SK-N-MC (cell line): Measurements from ENCODE around the gene DOCK1.

ENCODE experiments used
- EZH2 ChIP-seq: fragments of 200-600 bp; sonication (generic); IDR thresholded peaks from one replicate; pipeline ENCODE4 v1.6.1; 2017; ENCODE audit warnings: antibody characterized with exemption
- POLR2AphosphoS5 ChIP-seq: IDR thresholded peaks from 2 replicates; pipeline ENCODE4 v1.6.1; 2012; ENCODE audit warnings: mild to moderate bottlenecking, low read depth, low read length, borderline replicate concordance

DNA sequence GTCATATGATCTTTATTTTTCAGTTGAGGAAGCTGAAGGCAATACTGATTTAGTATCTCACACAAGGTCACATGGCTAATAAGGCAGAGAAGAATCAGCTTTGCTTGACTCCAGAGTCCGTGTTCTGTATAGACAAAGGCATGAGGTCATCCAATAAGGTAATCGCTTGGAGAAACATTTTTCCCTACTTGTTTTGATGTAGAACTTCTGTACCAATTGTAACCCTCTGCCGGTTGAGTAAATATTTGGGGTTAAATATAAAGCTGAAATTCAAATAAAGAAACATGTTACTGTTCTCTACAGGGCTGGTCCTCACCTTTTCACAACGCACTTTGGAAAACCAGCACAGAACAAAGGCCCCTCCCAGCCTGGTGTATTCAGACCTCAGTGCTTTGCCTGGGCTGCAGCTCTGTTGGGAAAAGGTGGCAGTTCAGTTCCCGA is 374.1 kb downstream of the DOCK1 start:
- no peak for TF ChIP-seq EZH2
- no peak for TF ChIP-seq POLR2AphosphoS5
